ENCODE data around the gene NTN5.

DNA sequence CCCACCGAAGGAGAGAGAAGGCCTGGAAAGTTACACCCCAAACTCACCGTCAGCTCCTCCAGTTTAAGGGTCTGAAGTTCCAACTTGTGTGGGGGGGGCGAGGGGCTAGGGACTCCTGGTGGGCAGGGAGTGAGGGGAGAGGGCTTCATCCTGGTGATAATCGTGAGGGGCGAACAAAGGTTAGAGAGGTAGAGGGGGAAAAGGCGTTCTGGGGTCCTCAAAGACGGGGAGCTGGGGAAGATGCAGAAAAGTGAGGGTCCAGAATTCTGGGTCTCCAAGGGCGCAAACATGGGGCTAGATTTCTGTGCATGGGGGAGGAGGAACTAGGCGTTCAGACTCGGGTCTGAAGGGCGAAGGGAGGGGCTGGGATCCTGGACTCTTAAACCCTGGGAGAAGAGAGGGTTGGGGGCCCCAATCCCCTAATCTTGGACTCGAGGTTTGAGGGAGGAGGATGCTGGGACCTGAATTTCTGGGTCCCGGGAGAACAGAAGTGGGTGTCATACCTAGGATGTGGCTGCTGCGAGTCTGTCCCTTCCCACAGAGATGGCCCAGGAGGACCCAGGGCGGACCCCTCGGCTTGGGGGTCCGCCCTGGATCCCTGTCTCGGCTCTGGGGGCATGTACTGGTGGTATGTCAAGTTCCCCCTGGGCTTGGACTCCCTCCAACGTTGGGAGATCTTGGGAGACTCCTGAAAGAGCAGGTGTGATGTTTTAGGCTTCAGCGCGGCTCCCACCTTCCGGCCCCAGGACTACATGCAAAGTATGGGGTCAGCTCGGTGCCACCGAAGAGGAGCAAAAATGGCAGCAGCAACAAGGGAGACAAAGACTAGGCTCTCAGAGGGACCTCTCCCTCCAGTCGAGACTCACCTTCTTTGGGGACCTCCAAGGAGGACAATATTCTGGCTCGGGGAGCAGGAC is 42.2 kb upstream of the NTN5 start:
- TF ChIP-seq REST (IDR thresholded peaks at IDR 0.05; ENCODE audit: unreplicated experiment) (no peak), EZH2phosphoT487 (IDR thresholded peaks at IDR 0.05; ENCODE audit: unreplicated experiment) (no peak), CREB1 (CRISPR knock-in tag; IDR thresholded peaks at IDR 0.05; ENCODE audit: low read depth) (no peak), POLR2AphosphoS5 (IDR thresholded peaks at IDR 0.05; ENCODE audit: low read depth) (no peak), ETS1 (IDR thresholded peaks at IDR 0.05) (no peak), JUNB (IDR thresholded peaks at IDR 0.05; ENCODE audit: unreplicated experiment) (no peak), EZH2 (IDR thresholded peaks at IDR 0.05; ENCODE audit: low read depth, unreplicated experiment) (no peak), STAT1 (IDR thresholded peaks at IDR 0.05; ENCODE audit: unreplicated experiment) (no peak), NANOG (IDR thresholded peaks at IDR 0.05; ENCODE audit: borderline replicate concordance) (no peak), ZNF331 (CRISPR knock-in tag; IDR thresholded peaks at IDR 0.05; ENCODE audit: low read depth) (no peak), ZNF114 (CRISPR knock-in tag; IDR thresholded peaks at IDR 0.05) (no peak)
- TF ChIP-seq, protein P1, sequence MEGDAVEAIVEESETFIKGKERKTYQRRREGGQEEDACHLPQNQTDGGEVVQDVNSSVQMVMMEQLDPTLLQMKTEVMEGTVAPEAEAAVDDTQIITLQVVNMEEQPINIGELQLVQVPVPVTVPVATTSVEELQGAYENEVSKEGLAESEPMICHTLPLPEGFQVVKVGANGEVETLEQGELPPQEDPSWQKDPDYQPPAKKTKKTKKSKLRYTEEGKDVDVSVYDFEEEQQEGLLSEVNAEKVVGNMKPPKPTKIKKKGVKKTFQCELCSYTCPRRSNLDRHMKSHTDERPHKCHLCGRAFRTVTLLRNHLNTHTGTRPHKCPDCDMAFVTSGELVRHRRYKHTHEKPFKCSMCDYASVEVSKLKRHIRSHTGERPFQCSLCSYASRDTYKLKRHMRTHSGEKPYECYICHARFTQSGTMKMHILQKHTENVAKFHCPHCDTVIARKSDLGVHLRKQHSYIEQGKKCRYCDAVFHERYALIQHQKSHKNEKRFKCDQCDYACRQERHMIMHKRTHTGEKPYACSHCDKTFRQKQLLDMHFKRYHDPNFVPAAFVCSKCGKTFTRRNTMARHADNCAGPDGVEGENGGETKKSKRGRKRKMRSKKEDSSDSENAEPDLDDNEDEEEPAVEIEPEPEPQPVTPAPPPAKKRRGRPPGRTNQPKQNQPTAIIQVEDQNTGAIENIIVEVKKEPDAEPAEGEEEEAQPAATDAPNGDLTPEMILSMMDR (conservative IDR thresholded peaks at IDR 0.05; ENCODE audit: low read depth in 2 of 2) = no peak
- TF ChIP-seq, protein P2, sequence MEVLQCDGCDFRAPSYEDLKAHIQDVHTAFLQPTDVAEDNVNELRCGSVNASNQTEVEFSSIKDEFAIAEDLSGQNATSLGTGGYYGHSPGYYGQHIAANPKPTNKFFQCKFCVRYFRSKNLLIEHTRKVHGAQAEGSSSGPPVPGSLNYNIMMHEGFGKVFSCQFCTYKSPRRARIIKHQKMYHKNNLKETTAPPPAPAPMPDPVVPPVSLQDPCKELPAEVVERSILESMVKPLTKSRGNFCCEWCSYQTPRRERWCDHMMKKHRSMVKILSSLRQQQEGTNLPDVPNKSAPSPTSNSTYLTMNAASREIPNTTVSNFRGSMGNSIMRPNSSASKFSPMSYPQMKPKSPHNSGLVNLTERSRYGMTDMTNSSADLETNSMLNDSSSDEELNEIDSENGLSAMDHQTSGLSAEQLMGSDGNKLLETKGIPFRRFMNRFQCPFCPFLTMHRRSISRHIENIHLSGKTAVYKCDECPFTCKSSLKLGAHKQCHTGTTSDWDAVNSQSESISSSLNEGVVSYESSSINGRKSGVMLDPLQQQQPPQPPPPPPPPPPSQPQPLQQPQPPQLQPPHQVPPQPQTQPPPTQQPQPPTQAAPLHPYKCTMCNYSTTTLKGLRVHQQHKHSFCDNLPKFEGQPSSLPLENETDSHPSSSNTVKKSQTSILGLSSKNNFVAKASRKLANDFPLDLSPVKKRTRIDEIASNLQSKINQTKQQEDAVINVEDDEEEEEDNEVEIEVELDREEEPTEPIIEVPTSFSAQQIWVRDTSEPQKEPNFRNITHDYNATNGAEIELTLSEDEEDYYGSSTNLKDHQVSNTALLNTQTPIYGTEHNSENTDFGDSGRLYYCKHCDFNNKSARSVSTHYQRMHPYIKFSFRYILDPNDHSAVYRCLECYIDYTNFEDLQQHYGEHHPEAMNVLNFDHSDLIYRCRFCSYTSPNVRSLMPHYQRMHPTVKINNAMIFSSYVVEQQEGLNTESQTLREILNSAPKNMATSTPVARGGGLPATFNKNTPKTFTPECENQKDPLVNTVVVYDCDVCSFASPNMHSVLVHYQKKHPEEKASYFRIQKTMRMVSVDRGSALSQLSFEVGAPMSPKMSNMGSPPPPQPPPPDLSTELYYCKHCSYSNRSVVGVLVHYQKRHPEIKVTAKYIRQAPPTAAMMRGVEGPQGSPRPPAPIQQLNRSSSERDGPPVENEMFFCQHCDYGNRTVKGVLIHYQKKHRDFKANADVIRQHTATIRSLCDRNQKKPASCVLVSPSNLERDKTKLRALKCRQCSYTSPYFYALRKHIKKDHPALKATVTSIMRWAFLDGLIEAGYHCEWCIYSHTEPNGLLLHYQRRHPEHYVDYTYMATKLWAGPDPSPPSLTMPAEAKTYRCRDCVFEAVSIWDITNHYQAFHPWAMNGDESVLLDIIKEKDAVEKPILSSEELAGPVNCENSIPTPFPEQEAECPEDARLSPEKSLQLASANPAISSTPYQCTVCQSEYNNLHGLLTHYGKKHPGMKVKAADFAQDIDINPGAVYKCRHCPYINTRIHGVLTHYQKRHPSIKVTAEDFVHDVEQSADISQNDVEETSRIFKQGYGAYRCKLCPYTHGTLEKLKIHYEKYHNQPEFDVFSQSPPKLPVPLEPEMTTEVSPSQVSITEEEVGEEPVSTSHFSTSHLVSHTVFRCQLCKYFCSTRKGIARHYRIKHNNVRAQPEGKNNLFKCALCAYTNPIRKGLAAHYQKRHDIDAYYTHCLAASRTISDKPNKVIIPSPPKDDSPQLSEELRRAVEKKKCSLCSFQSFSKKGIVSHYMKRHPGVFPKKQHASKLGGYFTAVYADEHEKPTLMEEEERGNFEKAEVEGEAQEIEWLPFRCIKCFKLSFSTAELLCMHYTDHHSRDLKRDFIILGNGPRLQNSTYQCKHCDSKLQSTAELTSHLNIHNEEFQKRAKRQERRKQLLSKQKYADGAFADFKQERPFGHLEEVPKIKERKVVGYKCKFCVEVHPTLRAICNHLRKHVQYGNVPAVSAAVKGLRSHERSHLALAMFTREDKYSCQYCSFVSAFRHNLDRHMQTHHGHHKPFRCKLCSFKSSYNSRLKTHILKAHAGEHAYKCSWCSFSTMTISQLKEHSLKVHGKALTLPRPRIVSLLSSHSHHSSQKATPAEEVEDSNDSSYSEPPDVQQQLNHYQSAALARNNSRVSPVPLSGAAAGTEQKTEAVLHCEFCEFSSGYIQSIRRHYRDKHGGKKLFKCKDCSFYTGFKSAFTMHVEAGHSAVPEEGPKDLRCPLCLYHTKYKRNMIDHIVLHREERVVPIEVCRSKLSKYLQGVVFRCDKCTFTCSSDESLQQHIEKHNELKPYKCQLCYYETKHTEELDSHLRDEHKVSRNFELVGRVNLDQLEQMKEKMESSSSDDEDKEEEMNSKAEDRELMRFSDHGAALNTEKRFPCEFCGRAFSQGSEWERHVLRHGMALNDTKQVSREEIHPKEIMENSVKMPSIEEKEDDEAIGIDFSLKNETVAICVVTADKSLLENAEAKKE (CRISPR knock-in tag; IDR thresholded peaks at IDR 0.05) = no peak
